ENCODE results near the gene PLXNA1.

GRCh38 chr3:127020543-127020942 lies 37.6 kb downstream of the PLXNA1 start:
- TF ChIP-seq REST (IDR thresholded peaks at IDR 0.05) (no peak), CTCF (IDR thresholded peaks at IDR 0.05; ENCODE audit: low read depth, low read length, missing input control) (no peak), FOXA1 (IDR thresholded peaks at IDR 0.05) (no peak), GABPA (IDR thresholded peaks at IDR 0.05 in 1 of 2, conservative IDR thresholded peaks at IDR 0.05 in 1 of 2) (no peak), ZBTB33 (IDR thresholded peaks at IDR 0.05) (no peak), MAX (IDR thresholded peaks at IDR 0.05) (no peak), TAF1 (conservative IDR thresholded peaks at IDR 0.05) (no peak)
